ENCODE data around the gene ZFP36L1. TPM values are rescaled to one million over a fixed set of nuclear protein-coding genes. Genes with fewer than 3 reads are reported as not detected.
A peak's percentile ranks its signal among the peaks of the same experiment; 100 is the strongest.

Gene ZFP36L1
- total and polyA plus RNA-seq, 9 of the 15 experiments (the other 6 are each of a cell fraction or from before 2014, with no cell fraction given): 1.3 to 26.6 (median 3.7) TPM

GRCh38 chr14:68816183-68816942, 23.5 kb upstream of the ZFP36L1 start (continued):
- TF ChIP-seq ZBTB2 (IDR thresholded peaks at IDR 0.05) (no peak), FOXO4 (CRISPR knock-in tag; IDR thresholded peaks at IDR 0.05) (no peak), DLX4 (CRISPR knock-in tag; IDR thresholded peaks at IDR 0.05) (no peak), ZNF263 (CRISPR knock-in tag; IDR thresholded peaks at IDR 0.05; ENCODE audit: borderline replicate concordance) (peak; percentile 76; the same call in 1 of the 2 replicates), YY1 (IDR thresholded peaks at IDR 0.05; ENCODE audit: borderline replicate concordance in 1 of 3, control insufficient read depth in 1 of 3, extremely low read depth in 1 of 3, insufficient read depth in 3 of 3, insufficient read length in 1 of 3, insufficient replicate concordance in 2 of 3, low read depth in 1 of 3, low read length in 2 of 3) (peak; percentile 84 to 95 (median 91)), MLLT1 (IDR thresholded peaks at IDR 0.05) (no peak), STAG1 (CRISPR knock-in tag; IDR thresholded peaks at IDR 0.05; ENCODE audit: borderline replicate concordance) (peak; percentile 98), CREM (IDR thresholded peaks at IDR 0.05; ENCODE audit: low read depth) (peak; percentile 71), MCM5 (IDR thresholded peaks at IDR 0.05; ENCODE audit: low read depth) (no peak), SAFB2 (IDR thresholded peaks at IDR 0.05; ENCODE audit: borderline replicate concordance, low read depth, low read length, severe bottlenecking) (no peak), ZKSCAN8 (CRISPR knock-in tag; IDR thresholded peaks at IDR 0.05) (peak; percentile 69; the same call in 1 of the 2 replicates), CREB3 (tag; conservative IDR thresholded peaks at IDR 0.05; ENCODE audit: low read depth) (peak; percentile 85)
- TF ChIP-seq, protein P1, sequence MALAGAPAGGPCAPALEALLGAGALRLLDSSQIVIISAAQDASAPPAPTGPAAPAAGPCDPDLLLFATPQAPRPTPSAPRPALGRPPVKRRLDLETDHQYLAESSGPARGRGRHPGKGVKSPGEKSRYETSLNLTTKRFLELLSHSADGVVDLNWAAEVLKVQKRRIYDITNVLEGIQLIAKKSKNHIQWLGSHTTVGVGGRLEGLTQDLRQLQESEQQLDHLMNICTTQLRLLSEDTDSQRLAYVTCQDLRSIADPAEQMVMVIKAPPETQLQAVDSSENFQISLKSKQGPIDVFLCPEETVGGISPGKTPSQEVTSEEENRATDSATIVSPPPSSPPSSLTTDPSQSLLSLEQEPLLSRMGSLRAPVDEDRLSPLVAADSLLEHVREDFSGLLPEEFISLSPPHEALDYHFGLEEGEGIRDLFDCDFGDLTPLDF (CRISPR knock-in tag; IDR thresholded peaks at IDR 0.05): peak; percentile 80; the same call in 1 of the 2 replicates
- TF ChIP-seq, protein P2, sequence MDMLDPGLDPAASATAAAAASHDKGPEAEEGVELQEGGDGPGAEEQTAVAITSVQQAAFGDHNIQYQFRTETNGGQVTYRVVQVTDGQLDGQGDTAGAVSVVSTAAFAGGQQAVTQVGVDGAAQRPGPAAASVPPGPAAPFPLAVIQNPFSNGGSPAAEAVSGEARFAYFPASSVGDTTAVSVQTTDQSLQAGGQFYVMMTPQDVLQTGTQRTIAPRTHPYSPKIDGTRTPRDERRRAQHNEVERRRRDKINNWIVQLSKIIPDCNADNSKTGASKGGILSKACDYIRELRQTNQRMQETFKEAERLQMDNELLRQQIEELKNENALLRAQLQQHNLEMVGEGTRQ (CRISPR knock-in tag; IDR thresholded peaks at IDR 0.05): no peak
- TF ChIP-seq, protein P3, sequence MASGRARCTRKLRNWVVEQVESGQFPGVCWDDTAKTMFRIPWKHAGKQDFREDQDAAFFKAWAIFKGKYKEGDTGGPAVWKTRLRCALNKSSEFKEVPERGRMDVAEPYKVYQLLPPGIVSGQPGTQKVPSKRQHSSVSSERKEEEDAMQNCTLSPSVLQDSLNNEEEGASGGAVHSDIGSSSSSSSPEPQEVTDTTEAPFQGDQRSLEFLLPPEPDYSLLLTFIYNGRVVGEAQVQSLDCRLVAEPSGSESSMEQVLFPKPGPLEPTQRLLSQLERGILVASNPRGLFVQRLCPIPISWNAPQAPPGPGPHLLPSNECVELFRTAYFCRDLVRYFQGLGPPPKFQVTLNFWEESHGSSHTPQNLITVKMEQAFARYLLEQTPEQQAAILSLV (tag; IDR thresholded peaks at IDR 0.05): no peak
